Spleen (tissue), 7 donors: ENCODE results near the gene EIF5B.

ENCODE experiments used
- POLR2AphosphoS5 ChIP-seq, 3 donors: sonication (generic); formaldehyde crosslinking; IDR thresholded peaks; one replicate each; pipeline ENCODE4 v1.5.1; 2017; ENCODE audit warnings: antibody characterized with exemption in 3 of 3
- TF ChIP-seq, protein P1 (sequence below), 11 experiments: fragments of 200-600 bp in 7 of 11; fragments of 450-650 bp in 4 of 11; sonication (generic) in 4 of 11; IDR thresholded peaks in 8 of 11; conservative IDR thresholded peaks in 3 of 11; 1 replicate in 7 of 11; 2 replicates in 4 of 11; pipeline versions ENCODE4 v1.4.0 to v1.8.0; 2016 to 2021; ENCODE audit warnings: antibody characterized with exemption in 11 of 11, inconsistent platforms in 4 of 11, mild to moderate bottlenecking in 1 of 11
- donor health status: DM: no; HTN: no; CAD: no; lungs with moderate emphysema.
- donor health status: DM: no; HTN: no; CAD: no.
- donor health status: DM: no; HTN: no; CAD: no.

DNA sequence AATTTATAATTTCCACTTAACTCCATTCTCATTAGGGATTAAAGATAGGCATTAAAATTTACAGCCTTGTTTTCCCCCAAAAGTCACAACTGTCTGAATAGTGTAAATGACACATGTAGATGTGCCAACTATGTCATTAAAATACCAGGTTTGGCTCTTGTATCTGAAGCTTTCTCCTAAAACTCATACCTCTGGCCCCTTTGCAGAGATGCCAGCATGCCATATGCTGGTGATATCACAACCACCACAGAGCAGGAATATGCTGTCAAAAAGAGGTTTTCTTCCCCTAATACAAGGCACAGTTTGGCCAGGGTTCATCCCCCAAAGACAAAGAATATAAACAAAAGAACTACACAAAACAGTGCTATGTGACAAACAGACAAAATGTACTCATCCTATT lies 87.2 kb downstream of the EIF5B start:
- TF ChIP-seq, protein P1, sequence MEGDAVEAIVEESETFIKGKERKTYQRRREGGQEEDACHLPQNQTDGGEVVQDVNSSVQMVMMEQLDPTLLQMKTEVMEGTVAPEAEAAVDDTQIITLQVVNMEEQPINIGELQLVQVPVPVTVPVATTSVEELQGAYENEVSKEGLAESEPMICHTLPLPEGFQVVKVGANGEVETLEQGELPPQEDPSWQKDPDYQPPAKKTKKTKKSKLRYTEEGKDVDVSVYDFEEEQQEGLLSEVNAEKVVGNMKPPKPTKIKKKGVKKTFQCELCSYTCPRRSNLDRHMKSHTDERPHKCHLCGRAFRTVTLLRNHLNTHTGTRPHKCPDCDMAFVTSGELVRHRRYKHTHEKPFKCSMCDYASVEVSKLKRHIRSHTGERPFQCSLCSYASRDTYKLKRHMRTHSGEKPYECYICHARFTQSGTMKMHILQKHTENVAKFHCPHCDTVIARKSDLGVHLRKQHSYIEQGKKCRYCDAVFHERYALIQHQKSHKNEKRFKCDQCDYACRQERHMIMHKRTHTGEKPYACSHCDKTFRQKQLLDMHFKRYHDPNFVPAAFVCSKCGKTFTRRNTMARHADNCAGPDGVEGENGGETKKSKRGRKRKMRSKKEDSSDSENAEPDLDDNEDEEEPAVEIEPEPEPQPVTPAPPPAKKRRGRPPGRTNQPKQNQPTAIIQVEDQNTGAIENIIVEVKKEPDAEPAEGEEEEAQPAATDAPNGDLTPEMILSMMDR (IDR thresholded peaks at IDR 0.05 in 8 of 11, conservative IDR thresholded peaks at IDR 0.05 in 3 of 11) = no peak
- no peak for TF ChIP-seq POLR2AphosphoS5 (IDR thresholded peaks at IDR 0.05)
